CD14-positive monocyte (primary cell): ENCODE results near the gene CFAP221. TPM values are rescaled to one million over a fixed set of nuclear protein-coding genes. Genes with fewer than 3 reads are reported as not detected.

Experiments used
- DNase-seq, 3 donors: peaks; one replicate each; pipeline ENCODE4 v3.0.0-alpha.2; 2011 to 2022
- H2AFZ ChIP-seq: 2 replicates; pipeline ENCODE4 v1.6.0; 2012; ENCODE audit warnings: mild to moderate bottlenecking, low read depth, low read length, inconsistent platforms; ENCODE audit not compliant: insufficient read depth, poor library complexity, severe bottlenecking
- H3K27ac ChIP-seq, 2 donors: 1 replicate in 1 of 2; 2 replicates in 1 of 2; pipeline ENCODE4 v1.5.1; 2012 to 2013; ENCODE audit warnings: low read length in 2 of 2, control low read depth in 1 of 2, inconsistent platforms in 1 of 2, low read depth in 1 of 2, mild to moderate bottlenecking in 1 of 2
- H3K27me3 ChIP-seq, 2 donors: one replicate each; pipeline versions ENCODE4 v1.6.0 to v1.6.1; 2011 to 2013; ENCODE audit warnings: low read length in 2 of 2; ENCODE audit not compliant: control insufficient read depth in 2 of 2, insufficient read depth in 2 of 2
- H3K36me3 ChIP-seq, 2 donors: replicated peaks in 1 of 2; 1 replicate in 1 of 2; 2 replicates in 1 of 2; pipeline versions ENCODE4 v1.5.1 to v1.6.1; 2012 to 2013; ENCODE audit warnings: low read length in 2 of 2, control low read depth in 1 of 2, inconsistent platforms in 1 of 2, mild to moderate bottlenecking in 1 of 2; ENCODE audit not compliant: insufficient read depth in 2 of 2, control insufficient read depth in 1 of 2
- H3K4me1 ChIP-seq, 2 donors: 1 replicate in 1 of 2; 2 replicates in 1 of 2; pipeline versions ENCODE4 v1.5.1 to v1.6.1; 2012 to 2013; ENCODE audit warnings: low read length in 2 of 2, control low read depth in 1 of 2, inconsistent platforms in 1 of 2, mild to moderate bottlenecking in 1 of 2, moderate library complexity in 1 of 2; ENCODE audit not compliant: insufficient read depth in 2 of 2, control insufficient read depth in 1 of 2
- H3K4me2 ChIP-seq: replicated peaks from 2 replicates; pipeline ENCODE3; 2012; ENCODE audit warnings: low read length, moderate library complexity, mild to moderate bottlenecking; ENCODE audit not compliant: poor library complexity, severe bottlenecking; ENCODE audit errors: extremely low read depth
- H3K4me3 ChIP-seq, 3 experiments: fragments of 200-600 bp in 1 of 3; sonication (generic) in 1 of 3; replicated peaks in 1 of 3; 1 replicate in 2 of 3; 2 replicates in 1 of 3; pipeline ENCODE4 v1.5.1; 2011 to 2013; ENCODE audit warnings: low read length in 3 of 3, mild to moderate bottlenecking in 3 of 3, control low read depth in 2 of 3, low read depth in 2 of 3, inconsistent platforms in 1 of 3, moderate library complexity in 1 of 3
- H3K79me2 ChIP-seq: 2 replicates; pipeline ENCODE4 v1.6.0; 2012; ENCODE audit warnings: mild to moderate bottlenecking, control low read depth, inconsistent platforms, low read length, moderate library complexity; ENCODE audit not compliant: insufficient read depth
- H3K9ac ChIP-seq: 2 replicates; pipeline ENCODE4 v1.6.0; 2017; ENCODE audit warnings: low read length, mild to moderate bottlenecking; ENCODE audit not compliant: insufficient read depth, poor library complexity, severe bottlenecking
- H3K9me3 ChIP-seq, 2 donors: replicated peaks in 1 of 2; 1 replicate in 1 of 2; 2 replicates in 1 of 2; pipeline versions ENCODE4 v1.5.1 to v1.6.1; 2012 to 2013; ENCODE audit warnings: low read length in 2 of 2, control low read depth in 1 of 2; ENCODE audit not compliant: control insufficient read depth in 1 of 2, insufficient read depth in 1 of 2
- H4K20me1 ChIP-seq: 2 replicates; pipeline ENCODE4 v1.6.0; 2012; ENCODE audit warnings: mild to moderate bottlenecking, low read length, control low read depth, moderate library complexity; ENCODE audit not compliant: insufficient read depth
- H3K27ac Mint-ChIP-seq, 7 donors: one replicate each; pipeline ENCODE4 v1.8.0; 2020; ENCODE audit warnings: mild to moderate bottlenecking in 7 of 7, mixed read lengths in 7 of 7, moderate library complexity in 6 of 7, inconsistent platforms in 2 of 7
- H3K27me3 Mint-ChIP-seq, 3 donors: one replicate each; pipeline ENCODE4 v1.8.0; 2021 to 2022; ENCODE audit warnings: low read depth in 3 of 3, mild to moderate bottlenecking in 3 of 3, mixed read lengths in 3 of 3, moderate library complexity in 3 of 3, inconsistent platforms in 1 of 3
- H3K36me3 Mint-ChIP-seq, 2 donors: one replicate each; pipeline ENCODE4 v1.8.0; 2020; ENCODE audit warnings: mixed read lengths in 2 of 2, inconsistent platforms in 1 of 2, mild to moderate bottlenecking in 1 of 2
- H3K4me1 Mint-ChIP-seq: one replicate; pipeline ENCODE4 v1.8.0; 2020; ENCODE audit warnings: mild to moderate bottlenecking, mixed read lengths
- H3K4me3 Mint-ChIP-seq, 2 donors: one replicate each; pipeline ENCODE4 v1.8.0; 2020; ENCODE audit warnings: mild to moderate bottlenecking in 2 of 2, mixed read lengths in 2 of 2, moderate library complexity in 1 of 2
- H3K9me3 Mint-ChIP-seq, 7 donors: one replicate each; pipeline ENCODE4 v1.8.0; 2020 to 2022; ENCODE audit warnings: mixed read lengths in 7 of 7, mild to moderate bottlenecking in 6 of 7, moderate library complexity in 6 of 7, inconsistent platforms in 2 of 7
- CTCF ChIP-seq: fragments of 200-600 bp; IDR thresholded peaks from one replicate; pipeline ENCODE4 v1.8.0; 2022; ENCODE audit warnings: antibody characterized with exemption, mild to moderate bottlenecking
- WGBS: methylation state at CpG from one replicate; pipeline ENCODE4 v1.1.5; 2013; ENCODE audit warnings: missing lambda C conversion rate; ENCODE audit not compliant: insufficient coverage; 5-methylcytosine and 5-hydroxymethylcytosine counted together
- intact Hi-C, 2 donors: fragments of 100-400 bp; cut with micrococcal nuclease; formaldehyde crosslinking; loops; one replicate each; pipeline versions ENCODE4 v1.15.0 to v1.15.1; 2023
- polyA plus RNA-seq, 3 donors: library from polyadenylated mRNA; depleted of rRNA in 1 of 3; unstranded in 2 of 3; stranded (reverse) in 1 of 3; fragments of 300-500 nt in 2 of 3; fragments of >200 nt in 1 of 3; fragmentation: Illumina TruSeq in 2 of 3; gene quantifications; 1 replicate in 2 of 3; 2 replicates in 1 of 3; pipeline ENCODE4 v1.2.3, GENCODE V29; 2012 to 2021

The CFAP221 gene
- polyA plus RNA-seq, 3 donors = not detected

- no peak overlapping the region for H2AFZ ChIP-seq
- no peak overlapping the region for H3K4me3 ChIP-seq
- Mint-ChIP-seq H3K27ac (peak overlapping the region in 1 of 7 donors; percentile 27), H3K9me3 (peaks cover 0 to 3% (median 0%) of the 10 kb centered on the region in 7 donors), H3K27me3 (peaks cover 0 to 3% (median 0%) of the 10 kb centered on the region in 3 donors), H3K36me3 (peaks cover 0 to 2% of the 10 kb centered on the region in 2 donors), H3K4me1 (peaks cover 7% of the 10 kb centered on the region), H3K4me3 (no peak overlapping the region)
- intact Hi-C loops = no loop called here
- H4K20me1 ChIP-seq = no peaks in the 10 kb centered on the region
- H3K27me3 ChIP-seq = no peaks in the 10 kb centered on the region
- H3K79me2 ChIP-seq = no peaks in the 10 kb centered on the region
- WGBS = 81% methylated on average over 3 of the region's 3 CpGs
- no peak overlapping the region for H3K9ac ChIP-seq
- H3K27ac ChIP-seq = no peak overlapping the region
- TF ChIP-seq CTCF = no peak
- DNase-seq = no peak
- H3K4me2 ChIP-seq = no peak overlapping the region
- no peaks in the 10 kb centered on the region for H3K4me1 ChIP-seq
- H3K36me3 ChIP-seq = no peaks in the 10 kb centered on the region
- no peaks in the 10 kb centered on the region for H3K9me3 ChIP-seq
Measured at GRCh38 chr2:119693567-119693966, 149.3 kb downstream of the CFAP221 start.

DNA sequence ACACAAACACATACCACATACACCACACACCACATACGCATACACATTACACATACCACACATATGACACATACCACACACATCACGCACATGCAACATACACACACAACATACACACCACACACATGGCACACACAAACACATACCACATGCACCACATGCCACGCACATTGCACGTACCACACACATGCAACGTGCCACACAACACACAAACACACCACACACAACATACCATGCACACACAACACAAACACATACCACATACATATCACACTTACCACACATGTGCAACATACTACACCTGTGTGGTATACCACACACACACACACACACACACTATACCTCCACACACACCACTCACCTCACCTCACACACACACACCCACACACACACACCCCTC lies 149.7 kb downstream of the CFAP221 start:
- no peaks in the 10 kb centered on the region for H3K4me1 ChIP-seq
- H4K20me1 ChIP-seq = no peaks in the 10 kb centered on the region
- no peaks in the 10 kb centered on the region for H3K27me3 ChIP-seq
- no peak for DNase-seq
- Mint-ChIP-seq H3K9me3 (peaks cover 0 to 3% (median 0%) of the 10 kb centered on the region in 7 donors), H3K4me1 (peaks cover 8% of the 10 kb centered on the region), H3K4me3 (no peak overlapping the region), H3K27me3 (peaks cover 0 to 3% (median 0%) of the 10 kb centered on the region in 3 donors), H3K27ac (peak overlapping the region in 1 of 7 donors; percentile 27), H3K36me3 (peaks cover 0 to 2% of the 10 kb centered on the region in 2 donors)
- H3K79me2 ChIP-seq = no peaks in the 10 kb centered on the region
- no peak overlapping the region for H3K9ac ChIP-seq
- no peak overlapping the region for H3K27ac ChIP-seq
- no peak overlapping the region for H3K4me3 ChIP-seq
- intact Hi-C loops = no loop called here
- no peak for TF ChIP-seq CTCF
- H2AFZ ChIP-seq = no peak overlapping the region
- no peaks in the 10 kb centered on the region for H3K36me3 ChIP-seq
- H3K4me2 ChIP-seq = no peak overlapping the region
- WGBS = 98% methylated on average over 5 of the region's 5 CpGs
- H3K9me3 ChIP-seq = no peaks in the 10 kb centered on the region
